GM10847 (cell line): ENCODE results near the gene SYNGR1.

Experiments
- POLR2A ChIP-seq: IDR thresholded peaks from 2 replicates; pipeline ENCODE4 v1.6.1; 2011; ENCODE audit not compliant: insufficient read length; ENCODE audit errors: extremely low read depth

SYNGR1 gene

DNA sequence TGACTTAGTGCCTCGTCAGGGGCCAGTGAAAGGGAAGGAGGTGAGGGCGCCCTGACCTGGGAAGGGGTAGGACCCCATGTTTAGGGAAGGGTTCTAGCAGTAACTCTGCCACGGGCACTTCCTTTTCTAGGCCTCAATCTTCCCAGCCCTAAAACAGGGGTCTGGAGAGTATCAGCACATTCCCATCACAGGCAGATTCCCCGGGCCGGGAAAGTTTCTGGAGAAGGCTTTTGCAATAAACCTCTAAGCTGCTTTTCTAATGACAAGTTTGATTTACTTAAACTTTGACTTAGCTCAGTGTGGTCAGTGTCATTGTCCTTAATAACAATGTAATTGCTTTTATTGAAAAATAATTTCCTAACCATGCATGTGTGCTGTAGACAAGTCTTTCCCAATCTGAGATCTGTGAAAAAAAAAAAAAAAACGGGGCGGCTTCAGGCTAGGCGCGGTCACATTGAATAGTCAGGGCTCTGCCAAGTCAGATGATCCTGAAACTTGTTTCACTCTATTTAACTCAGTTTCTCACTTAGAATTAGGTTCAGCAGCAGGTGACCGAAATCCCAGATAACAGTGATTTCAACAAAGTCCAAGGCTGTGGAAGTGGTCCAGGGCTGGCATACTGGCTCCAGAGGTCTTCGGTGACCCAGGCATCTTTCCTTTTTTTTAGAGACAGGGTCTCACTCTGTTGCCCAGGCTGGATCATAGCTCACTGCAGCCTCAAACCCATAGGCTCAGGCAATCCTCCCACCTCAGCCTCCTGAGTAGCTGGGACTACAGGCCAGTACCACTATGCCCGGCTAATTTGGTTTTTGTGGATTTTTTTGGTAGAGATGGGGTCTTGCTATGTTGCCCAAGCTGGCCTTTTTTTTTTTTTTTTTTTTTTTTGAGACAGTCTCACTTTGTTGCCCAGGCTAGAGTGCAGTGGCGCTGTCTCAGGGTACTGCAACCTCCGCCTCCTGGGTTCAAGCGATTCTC, 30.3 kb downstream of the SYNGR1 start:
- TF ChIP-seq POLR2A = no peak

DNA sequence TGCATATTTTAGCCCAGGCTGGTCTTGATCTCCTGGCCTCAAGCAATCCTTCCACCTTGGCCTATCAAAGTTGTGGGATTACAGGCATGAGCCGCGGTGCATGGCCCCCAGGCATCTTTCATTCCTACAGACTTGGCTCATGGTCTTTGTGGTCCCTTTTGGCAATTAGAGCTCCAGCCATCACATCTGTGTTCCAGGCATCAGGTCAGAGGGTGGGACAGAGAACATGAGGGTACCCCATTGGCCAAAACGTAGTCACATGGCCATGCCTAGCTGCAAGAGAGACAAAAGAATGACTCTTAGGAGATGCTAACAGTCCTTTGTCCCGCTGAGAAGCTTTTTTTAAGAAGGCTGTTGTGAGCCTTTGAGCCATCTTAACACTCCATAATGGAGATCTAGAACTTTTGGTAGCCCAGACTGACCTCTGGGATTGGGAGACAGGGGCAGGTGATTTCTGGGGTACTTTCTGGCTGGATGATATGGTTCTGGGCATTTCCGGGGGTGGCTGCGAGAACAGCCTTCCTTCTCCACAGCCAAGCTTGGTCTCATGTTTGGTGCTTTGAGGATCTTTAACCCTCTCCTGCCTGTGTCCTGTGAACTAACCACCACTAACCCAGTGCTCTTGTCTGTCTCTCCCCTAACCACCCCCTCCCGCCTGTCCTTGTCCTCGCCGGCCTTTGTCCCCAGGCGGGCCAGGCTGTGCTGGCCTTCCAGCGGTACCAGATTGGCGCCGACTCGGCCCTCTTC, 31.4 kb downstream of the SYNGR1 start:
- TF ChIP-seq POLR2A = no peak

DNA sequence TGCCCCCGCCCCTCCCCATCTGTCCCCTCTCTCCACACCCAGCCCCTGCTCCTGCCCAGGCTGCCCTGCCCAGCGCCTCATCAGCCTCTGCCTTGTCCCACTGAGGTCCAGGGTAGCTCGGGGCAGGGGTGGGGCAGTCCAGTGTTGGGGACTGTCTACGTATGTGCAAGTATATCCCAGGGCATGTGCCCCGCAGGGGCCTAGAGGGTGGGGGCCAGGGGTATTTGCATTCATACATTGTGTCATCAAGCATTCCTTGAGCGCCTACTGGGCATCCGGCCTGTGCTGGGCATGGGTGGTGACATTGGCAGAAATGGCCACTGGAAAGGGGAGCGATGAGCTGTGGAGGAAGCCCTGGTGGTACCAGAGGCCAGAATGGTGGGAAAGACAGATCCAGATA, 32.1 kb downstream of the SYNGR1 start:
- no peak for TF ChIP-seq POLR2A

DNA sequence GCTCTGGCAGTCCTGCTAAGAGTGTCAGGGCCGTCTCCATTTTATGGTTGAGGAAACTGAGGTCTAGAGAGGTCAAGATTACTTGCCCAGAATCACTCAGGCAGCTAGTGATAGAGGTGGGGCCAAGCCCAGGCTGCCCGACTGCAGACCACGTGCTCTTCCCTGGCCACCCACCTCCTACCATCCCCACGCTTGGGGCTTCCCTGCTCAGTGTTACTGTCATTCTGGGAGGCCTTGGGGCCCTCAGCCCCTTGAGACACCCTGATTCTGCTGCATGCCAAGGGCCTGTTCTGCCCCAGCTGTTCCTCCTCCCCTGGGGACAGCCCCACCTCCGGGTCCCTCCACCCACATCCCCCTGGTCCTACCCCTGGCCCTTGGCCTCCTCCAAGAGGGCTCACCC, 32.6 kb downstream of the SYNGR1 start:
- no peak for TF ChIP-seq POLR2A

DNA sequence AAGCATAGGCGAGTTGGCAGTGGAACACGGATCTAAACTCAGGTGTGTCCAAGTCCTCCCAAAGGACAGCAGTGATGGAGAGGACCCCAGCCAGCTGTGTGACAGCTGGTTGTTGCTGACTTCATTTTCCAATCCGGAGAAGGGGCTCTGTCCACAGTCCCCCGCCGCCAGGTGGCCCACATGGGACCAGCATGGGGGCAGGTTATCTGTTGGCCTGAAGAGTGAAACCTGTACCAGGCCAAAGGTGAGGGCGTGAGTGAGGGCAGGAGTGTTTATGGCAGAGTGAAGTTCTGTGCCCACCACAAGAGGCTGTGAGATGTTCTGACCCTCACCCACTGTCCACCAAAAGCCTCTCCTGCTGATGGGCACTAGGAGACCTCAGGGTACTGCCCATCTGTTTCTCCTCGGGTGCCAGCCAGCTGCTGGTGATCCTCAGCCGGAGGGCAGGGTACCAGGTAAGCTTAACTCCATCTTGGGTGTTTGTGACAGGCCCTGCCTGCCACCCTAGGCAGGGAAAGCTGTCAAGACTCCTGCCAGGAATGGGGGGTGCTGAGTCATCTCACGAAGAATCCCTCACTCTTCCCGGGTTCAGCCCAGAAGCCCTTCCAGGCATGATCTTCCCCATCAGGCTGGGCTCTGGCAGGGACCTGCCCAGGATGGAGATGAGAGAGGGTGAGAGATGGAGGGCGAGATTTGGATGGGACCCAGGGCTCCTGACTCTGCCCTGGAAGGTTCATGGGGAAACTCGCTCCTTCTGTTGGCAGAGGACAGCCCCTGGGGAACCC, 34.2 kb downstream of the SYNGR1 start:
- TF ChIP-seq POLR2A = no peak

DNA sequence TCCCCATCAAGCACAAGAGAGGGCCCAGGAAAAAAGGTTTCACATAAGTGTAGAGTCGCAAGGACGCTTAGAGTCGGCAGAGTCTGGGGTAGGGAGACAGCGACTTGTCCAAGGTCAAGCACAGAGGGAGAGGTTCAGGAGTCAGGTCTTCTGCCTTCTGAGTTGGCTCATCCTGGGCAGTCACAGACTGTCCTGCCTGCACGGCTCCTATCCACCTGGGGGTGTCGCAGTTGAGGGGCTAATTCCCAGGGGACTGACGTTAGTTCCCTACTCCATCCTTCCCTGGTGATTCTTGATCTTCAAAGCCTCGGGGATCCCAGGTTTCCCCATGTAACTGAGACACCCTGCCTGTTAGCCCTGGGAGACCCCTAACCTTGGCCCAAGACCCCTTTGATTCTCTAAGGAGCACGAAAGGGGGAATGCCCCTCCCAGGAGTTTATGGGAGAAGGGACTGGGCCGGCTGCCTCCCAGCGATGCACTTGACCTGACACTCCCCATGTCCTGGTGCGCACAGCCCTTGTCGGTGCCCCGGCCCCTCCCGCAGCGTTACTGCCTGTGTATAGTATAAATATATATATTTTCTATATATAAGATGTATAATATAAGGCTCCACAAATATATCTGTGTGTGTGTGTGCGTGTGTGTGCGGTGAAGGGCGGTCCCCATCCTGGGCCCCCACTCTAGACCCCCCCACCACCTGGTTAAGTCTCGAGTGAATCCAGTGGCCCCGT, 35.1 kb downstream of the SYNGR1 start:
- no peak for TF ChIP-seq POLR2A

DNA sequence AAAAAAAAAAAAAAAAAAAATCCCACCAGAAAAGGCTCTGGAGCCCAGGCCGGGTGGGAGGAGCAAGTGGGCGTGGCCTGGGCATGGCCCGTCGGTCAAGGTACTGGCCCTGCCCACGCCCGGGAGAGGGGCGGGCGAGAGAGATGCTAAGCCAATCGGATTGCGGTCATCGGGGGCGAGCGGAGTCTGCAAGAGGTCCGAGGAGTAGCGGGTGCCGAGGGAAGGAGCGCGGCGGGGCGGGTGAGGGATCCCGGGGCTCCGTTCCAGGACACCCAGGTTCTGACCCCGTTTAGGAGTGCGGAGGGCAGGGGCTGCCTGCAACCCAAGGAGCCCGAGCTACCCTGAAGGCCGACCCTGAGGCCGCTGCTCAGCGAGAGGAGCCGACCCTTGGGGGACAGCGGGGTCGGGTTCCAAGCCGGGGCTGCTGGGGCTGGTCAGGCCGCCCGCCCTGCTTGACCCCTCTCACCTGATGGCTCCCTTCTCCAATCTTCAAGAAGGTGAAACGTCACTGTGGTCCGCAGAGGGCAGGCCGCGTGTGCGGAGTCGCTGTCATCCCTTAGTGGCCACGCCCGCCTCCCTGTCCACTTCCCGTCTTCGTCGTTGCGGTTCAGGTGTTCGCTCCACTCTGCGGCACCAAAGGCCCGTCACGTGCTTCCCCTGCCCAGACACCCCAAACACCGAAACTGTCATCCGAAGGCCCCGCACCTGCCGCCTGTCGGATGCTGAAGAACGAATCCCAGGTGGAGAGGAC, 38.6 kb downstream of the SYNGR1 start:
- no peak for TF ChIP-seq POLR2A

DNA sequence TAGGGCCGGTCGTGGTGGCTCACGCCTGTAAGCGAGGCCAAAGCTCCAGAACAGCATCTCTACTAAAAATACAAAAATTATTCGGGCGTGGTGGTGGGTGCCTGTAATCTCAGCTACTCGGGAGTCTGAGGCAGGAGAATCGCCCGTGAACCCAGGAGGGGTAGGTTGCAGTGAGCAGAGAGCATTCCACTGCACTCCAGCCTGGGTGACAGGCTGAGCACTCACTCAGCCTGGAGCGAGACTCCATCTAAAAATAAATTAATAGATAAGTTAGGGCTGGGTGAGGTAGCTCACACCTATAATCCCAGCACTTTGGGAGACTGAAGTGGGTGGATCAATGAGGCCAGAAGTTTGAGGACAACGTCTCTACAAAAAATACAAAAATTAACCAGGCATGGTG, 39.6 kb downstream of the SYNGR1 start:
- no peak for TF ChIP-seq POLR2A

DNA sequence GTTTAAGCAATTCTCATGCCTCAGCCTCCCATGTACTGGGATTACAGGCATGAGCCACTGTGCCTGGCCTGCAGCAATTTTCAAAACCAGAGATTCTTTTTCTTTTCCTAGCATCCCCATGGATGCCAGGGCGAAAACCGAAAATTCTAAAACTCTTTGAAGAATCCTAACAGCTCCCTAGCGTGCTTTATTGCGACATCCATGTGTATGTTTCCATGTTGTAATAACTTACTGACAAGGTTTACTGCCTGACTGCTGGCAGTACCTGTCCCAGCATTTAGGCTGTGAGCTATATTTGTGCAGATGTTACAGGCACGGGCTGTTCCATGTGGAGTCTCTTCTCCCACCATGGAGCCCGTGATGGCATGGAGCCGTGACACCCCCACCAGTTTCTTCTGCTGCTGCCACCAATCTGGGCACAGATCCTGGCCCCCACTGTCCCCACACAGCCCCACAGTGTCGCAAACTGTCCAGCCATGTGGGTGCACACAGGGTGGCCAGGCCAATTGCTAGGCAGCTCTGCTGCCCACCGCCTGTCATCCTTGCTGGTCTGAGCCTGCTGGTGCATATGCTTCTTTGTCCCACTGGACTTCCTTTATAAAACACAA, 42.7 kb downstream of the SYNGR1 start:
- TF ChIP-seq POLR2A = no peak

DNA sequence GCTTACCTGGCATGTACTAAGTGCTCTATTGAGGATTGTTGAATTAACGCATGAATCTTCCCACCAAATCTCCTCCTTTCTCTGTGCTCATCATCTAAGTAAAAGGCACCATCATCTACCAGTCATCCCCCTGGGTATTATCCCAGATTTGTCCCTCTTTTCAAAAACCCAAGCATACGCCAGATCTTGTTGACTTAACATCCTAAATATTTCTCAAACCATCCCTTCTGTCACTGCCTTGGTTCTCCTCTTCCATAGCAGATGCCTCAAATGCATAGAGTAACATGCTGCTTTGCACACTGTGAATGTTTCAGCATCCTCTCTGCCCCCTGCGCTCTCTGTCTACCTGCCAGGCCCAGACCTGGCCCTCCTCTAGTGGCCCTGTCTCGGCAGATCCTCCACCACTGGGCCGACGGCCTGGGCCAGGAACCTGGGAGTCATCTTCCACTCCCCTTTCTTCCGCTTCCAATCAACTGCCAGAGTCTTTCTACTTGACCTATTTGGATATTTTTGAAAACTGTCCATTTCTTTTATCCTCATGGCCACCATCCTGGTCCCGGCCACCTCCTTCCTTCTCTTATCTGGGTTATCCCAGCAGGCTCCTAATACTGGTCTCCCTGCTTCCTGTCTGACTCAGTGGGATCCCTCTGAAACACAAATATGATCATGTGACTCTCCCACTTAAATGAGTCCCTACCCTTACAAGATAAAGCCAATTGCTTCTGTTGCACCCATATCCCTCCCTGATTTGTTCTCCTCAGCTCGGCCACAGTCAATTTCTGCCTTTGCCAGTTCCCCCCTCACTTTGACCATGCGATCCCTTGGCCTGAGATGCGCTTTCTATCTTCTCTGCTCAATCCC, 46.4 kb downstream of the SYNGR1 start:
- TF ChIP-seq POLR2A = no peak

DNA sequence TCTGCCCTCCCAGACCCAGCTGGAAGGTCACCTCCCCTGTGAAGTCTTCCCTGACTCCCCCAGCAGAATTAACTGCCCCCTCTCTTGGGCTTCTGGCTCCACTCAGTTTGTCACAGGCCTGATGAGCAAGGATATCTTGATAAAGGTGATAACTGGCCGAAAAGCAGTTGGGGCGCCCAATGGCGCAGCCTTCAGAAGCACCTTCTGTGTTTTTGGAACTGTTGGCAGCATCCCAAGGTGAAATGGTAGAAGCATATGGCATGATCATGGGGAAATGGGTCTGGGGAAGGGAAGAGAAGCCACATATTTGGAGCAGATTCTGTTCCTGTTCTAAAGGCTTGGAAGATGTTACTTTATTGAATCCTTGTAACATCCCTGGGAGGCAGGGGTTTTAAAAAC, 47.0 kb downstream of the SYNGR1 start:
- no peak for TF ChIP-seq POLR2A

DNA sequence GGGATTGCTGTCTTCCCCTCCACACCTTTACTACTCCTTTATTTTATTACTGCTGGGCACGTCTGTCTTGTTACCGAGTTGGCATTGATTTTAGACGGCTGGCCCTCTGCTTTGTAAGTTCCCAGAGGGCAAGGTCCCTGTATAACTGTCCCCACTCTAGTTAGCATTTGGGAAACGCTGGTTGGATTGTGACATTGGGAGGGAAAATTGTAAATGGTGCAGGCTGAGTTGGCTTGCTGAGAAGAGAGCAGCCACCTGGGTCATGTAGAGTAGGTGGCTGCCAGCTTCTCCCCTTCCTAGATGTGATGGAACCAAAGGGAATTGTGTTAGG, 51.5 kb downstream of the SYNGR1 start:
- no peak for TF ChIP-seq POLR2A
